ENCODE results near the gene MX1.

Gene MX1, protein sequence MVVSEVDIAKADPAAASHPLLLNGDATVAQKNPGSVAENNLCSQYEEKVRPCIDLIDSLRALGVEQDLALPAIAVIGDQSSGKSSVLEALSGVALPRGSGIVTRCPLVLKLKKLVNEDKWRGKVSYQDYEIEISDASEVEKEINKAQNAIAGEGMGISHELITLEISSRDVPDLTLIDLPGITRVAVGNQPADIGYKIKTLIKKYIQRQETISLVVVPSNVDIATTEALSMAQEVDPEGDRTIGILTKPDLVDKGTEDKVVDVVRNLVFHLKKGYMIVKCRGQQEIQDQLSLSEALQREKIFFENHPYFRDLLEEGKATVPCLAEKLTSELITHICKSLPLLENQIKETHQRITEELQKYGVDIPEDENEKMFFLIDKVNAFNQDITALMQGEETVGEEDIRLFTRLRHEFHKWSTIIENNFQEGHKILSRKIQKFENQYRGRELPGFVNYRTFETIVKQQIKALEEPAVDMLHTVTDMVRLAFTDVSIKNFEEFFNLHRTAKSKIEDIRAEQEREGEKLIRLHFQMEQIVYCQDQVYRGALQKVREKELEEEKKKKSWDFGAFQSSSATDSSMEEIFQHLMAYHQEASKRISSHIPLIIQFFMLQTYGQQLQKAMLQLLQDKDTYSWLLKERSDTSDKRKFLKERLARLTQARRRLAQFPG

DNA sequence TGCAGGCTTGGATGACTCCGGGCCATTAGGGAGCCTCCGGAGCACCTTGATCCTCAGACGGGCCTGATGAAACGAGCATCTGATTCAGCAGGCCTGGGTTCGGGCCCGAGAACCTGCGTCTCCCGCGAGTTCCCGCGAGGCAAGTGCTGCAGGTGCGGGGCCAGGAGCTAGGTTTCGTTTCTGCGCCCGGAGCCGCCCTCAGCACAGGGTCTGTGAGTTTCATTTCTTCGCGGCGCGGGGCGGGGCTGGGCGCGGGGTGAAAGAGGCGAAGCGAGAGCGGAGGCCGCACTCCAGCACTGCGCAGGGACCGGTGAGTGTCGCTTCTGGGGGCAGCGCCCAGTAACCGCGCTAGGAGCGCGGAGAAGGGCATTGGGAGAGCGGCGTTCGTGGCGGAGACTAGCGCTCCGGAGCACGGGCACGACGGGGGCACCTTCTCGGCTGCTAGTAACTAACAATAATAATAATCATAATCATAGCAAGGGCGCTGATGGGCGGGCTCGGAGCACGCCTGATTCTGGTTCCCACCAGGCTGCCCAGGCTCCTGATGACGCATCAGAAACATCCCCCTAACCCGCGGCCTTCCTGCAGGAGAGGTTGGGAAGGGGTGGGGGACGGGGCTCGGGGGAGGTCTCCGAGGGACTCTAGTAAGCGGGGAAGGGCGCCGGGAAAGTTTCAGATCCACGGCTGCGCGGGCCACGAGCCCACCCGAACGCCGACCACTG lies at the start of gene MX1:
Gene MX1 (plus strand): TSS at position 286 of the 722 bp plus-strand sequence. CDS start 5,832 bp downstream, outside the sequence.
- peak; percentile 84 for DNase-seq

DNA sequence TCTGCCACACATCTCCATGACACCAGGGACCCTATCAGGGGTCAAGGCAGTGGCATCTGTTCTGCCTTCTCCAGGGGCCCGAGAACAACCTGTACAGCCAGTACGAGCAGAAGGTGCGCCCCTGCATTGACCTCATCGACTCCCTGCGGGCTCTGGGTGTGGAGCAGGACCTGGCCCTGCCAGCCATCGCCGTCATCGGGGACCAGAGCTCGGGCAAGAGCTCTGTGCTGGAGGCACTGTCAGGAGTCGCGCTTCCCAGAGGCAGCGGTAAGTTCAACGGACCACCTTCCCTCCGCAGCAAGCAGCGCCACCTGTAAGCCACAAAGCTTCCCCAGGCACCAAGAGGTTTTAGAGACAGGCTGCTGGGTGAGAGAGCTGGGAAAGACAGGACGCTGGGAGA lies 48.3 kb upstream of the MX1 start:
- DNase-seq = no peak

DNA sequence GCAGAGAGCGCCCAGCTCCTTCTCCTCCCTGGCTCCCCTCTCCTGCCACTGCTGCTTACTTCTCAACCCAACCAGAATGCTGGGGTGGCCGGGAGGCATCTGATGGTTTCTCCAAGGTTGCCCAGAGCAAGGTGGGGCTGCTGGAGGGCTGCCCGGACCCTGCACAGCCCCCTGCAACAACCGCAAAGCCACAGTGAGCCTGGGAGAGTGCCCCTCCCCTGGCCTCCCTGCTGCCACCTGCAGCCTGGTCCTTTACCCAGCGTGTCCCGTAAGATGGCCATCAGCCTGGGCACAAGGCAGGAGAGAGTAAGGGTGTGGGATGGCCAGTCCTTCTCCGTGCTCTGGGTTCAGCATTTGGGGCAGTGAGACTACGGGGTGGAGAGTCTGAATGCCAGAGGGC lies 47.2 kb upstream of the MX1 start:
- DNase-seq = no peak

DNA sequence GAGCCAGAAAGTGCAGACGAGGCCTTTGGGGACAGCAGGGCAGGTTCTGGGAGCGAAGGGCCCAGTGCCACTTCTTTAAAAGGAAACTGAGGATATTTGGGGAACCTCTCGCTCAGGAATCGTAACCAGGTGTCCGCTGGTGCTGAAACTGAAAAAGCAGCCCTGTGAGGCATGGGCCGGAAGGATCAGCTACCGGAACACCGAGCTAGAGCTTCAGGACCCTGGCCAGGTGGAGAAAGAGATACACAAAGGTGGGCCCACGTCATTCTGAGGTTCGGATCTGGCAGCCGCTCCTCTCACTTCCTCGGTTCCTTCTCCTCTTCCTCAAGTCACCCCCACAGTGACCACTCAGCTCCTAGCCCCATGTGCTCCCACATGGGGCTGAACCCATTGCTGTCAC lies 46.1 kb upstream of the MX1 start:
- no peak for DNase-seq

DNA sequence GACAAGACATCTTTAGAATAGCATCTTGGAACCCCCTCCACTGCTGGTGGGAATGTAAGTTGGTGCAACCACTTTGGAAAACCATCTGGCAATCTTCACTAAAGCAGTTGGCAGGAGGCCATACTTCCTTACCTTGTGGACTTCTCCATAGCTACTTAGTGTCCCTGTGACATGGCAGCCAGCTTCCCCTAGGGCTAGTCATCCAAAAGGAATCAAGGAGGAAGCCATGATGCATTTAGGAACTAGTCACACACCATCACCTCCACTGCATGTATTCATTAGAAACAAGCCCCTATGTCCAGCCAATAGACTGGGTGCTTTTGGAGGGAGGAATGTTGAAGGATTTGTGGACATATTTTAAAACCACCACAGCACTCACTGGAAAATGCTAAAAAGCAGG lies 44.3 kb upstream of the MX1 start:
- no peak for DNase-seq

DNA sequence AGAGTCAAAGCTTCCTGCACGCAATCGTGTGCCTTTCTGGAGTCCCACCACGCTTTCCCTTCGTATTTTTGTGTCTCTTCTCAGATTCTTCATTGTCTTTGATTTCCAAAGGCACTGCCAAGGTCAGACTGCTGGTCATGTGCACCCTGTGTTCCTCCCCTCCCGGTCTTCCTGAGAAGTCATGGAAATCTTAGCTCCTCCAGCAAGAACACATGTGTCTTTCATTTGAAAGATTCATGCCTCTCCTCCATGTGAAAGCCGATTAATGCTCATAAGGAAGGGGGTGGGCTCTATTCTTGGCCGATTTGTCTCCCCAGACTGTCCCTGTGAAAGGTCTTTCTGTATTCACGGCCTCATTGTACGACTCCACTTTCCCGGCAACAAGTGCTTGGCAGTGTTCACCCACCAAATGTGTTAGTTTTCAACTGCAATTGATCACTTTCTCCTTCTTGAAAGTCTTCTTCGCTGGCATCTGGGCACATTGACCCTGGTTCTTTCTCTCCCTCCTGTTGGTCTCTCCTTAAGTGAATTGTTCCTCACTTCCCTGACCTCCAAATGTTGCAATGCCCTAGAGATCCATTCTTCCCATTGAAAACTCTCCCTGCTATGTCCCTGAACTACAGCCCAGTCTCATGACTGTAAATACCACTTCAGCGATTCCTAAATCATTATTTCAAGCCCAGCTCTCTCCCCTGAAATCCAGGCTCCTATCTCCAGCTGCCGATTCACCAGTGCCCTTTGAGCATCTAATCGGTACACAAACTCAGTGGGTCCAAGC lies 38.8 kb upstream of the MX1 start:
- no peak for DNase-seq

DNA sequence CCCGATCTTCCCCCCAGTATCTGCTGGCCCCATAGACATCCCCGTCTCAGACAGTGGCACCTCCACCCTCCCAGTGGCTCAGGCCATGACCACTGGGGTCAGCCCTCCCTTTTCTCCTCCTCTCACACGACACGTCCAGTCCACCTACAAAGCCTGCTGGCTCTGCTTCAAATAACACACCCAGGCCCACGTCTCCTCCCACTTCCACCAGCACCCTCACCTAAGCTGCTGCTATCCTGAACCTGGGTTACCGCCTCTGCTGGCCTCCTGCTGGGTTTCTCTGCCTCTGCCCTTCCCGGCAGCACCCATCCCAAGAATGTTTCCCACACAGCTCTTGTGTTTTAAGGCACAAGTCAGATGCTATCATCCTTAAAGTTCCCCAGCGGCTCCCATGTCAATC lies 38.2 kb upstream of the MX1 start:
- DNase-seq = no peak

DNA sequence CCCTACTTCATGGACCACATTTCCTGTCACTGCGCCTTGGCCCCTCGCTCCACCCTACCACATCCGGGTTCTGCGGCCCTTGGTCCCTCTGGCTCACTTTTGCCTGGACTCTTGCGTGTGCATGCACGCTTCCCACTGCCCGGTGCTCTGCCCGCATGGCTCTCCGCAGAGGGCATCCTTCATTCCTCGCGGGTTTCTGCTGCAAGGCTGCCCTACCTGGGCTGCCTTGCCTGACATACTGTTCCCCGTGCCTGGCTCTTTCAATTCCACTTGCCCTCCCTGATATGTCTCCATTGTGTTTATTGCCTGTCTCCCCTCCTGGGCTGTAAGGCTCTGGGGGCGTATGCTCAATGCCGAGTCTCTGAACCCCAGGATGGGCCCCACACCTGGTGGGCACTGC lies 37.8 kb upstream of the MX1 start:
- no peak for DNase-seq

DNA sequence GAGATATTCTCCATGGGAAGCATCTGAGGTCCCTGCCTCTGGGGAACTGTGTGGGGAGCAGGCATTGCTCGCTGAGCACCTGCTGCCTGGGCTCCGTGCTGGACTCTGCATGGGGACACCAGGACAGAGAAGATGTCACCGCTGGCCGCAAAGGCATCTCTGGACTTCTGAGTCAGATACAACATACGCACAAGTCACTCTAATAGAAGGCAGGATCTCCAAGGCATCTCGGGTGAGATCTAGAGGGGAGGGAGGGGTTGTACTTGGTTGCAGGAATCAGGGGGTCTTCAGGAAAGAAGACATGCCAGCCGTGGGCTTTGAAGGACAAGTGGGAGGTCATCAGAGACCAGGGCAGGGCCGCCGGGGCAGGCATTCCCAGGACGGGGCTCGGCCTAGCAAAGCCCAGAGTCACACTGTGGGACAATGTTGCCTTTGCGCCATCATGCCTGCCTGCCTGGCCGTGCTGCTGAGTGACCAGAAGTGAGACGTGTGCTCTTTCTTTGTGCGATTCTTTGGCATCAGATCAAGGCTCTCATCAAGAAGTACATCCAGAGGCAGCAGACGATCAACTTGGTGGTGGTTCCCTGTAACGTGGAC lies 35.9 kb upstream of the MX1 start:
- no peak for DNase-seq

DNA sequence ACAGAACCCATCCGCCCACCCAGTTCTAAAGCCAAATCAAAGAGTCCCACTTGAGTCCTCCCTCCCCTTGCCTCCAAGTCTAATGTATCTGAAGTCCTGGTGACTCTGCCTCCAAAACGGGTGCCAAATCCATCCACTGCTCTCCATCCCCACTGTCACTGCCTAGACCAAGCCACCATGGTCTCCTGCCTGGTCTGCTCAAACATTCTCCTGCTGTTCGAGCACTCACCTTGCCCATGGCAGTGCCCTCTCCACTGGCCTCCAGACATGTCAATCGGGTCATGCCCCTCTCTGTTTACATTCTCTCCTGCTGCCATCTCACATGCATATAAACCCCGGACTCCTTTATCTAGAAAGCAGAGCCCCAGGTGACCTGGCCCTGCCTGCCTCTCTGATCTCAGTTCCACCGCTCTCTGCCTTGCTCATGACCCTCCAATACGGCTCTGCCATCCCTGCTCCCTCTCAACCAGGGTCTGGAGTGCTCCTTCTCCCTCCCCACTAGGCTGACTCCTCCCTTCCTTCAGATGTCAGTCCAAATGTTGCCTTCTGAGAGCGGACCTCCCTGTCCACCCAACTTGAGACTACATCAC lies 32.1 kb upstream of the MX1 start:
- DNase-seq = no peak

DNA sequence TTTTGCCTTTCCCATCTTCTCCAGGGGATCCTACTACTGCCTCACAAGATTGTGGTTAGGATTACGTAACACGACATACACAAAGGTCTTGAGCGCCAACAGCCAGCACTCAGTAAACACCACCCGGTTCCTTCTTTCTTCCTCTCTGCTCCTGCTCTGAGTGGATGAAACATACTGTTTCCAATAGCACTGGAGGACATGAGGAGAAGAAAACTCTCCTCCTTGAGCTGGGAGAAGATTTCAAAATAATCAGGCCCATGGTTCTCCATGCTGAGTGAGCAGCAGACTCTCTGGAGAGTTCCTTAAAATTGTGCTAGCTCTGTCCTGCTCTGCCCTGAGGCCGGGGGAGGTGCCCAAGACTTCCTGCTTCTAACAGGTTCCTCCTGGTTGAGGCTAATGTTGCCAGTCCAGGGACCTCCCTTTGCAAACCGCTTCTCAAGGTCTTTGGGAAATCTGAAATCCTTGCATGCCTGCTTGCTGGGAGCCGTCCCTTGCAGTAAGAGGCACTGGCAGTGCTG lies 29.4 kb upstream of the MX1 start:
- DNase-seq = no peak

DNA sequence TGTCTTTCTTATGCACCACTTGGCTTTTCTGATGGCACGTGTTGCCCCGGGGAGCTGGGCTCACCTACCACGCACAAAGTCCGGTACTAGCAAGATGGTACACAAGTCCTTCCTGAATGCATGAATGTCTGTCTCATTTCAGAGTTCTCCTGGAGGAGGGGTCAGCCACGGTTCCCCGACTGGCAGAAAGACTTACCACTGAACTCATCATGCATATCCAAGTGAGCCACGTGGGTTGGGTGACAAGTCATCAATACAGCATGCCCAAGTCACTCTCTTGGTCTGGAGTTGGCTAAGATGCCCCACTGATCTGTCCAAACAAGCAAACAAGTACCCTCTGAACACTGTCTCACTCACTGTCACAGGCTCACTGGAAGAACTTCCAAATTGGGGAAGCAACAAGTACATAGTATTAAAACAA lies 28.6 kb upstream of the MX1 start:
- no peak for DNase-seq

DNA sequence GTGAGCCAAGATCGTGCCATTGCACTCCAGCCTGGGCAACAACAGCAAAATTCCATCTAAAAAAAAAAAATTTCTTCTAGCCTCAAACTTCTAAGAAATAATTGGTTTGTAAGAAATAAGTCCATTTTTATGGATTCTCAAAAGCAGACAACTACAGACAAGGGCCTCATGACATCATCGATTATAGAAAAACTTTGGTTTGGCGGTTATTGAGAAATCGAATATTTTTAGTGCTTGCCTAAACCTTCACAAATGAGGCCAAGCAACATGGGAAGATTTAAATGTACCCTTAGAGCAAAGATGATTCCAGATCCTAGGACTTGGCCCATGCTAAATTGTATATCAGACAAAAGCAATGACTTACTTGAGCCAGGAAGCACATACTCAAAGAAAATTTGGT lies 27.8 kb upstream of the MX1 start:
- DNase-seq = no peak

DNA sequence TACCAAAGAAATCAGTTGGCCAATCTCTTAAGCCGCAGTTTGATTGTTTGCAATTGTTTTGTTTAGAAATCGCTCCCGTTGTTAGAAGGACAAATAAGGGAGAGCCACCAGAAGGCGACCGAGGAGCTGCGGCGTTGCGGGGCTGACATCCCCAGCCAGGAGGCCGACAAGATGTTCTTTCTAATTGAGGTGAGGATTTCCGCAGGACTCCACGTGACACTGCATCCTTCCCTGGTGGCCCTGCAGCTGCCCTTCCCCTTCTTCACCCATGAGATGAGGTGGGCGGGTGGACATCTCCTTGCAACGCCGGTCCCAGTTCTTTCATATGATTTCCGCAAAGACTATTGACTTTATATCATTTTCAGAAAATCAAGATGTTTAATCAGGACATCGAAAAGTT lies 27.2 kb upstream of the MX1 start:
- DNase-seq = no peak

DNA sequence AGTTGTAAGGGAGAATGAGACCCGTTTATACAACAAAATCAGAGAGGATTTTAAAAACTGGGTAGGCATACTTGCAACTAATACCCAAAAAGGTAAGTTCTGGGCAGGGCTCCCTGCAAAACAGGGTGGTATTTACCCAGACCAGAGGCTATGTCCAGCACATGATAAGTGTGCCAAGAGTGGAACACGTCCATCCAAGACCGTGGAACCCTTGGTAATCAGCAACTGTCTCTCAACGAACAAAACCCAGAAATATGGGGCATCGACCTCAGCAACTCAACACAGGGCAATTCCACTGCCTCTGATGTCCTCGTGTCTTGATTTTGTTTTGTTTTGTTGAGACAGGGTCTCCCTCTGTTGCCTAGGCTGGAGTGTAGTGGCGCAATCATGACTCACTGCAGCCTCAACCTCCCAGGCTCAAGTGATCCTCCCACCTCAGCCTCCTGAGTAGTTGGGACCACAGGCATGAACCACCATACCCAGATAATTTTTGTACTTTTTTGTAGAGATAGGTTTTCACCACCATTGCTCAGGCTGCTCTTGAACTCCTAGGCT lies 26.7 kb upstream of the MX1 start:
- DNase-seq = no peak

DNA sequence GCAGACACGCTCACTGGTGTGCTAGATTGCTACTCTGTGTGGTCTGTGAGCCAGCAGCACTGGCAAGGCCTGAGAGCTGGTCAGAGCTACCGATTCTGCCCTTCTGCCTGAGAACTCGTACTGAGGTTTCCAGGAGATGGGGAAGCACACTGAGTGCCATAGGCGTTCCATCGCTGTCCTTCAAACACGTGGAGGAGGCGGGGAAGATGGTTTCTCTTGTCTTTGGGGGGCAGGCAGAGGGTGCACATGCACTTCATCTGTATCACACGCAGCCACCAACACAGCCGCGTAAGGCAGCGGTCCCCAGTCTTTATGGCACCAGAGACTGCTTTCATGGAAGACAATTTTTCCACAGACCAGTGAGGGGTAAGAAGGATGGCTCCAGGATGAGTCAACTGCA lies 23.8 kb upstream of the MX1 start:
- no peak for DNase-seq

DNA sequence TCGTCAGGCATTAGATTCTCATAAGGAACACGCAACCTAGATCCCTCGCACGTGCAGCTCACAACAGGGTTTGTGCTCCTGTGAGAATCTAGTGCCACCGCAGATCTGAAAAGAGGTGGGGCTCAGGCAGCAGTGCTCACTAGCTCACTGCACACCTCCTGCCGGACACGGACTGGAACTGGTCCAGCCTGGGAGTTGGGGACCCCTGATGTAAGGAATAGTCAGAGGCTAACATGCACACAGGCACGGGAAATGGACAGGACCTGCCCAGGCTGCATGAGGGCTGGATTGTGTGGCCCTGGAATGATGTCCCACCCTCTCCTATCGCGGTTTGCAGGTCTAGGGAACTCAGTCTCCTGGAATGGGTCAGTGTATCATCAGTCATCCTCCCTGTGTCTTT lies 23.2 kb upstream of the MX1 start:
- no peak for DNase-seq

DNA sequence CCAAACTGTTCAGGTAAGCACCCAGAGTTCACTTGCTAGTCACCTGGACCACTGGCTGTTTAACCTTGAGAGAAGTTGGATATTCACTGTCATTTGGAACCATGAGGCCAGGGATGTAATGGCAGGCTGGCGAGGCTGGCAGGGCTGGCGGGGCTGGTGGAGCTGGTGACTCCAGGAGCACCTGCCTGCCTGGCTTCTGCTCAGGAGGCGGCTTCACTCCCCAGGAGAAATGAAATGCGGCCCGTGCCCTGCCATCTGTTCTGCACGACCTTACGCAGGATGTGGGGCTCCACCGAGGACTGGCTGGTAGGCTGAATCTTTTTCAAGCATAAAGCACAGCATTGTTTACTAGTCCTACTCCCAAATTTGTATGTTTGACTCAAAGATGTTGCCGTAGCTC lies 22.7 kb upstream of the MX1 start:
- DNase-seq = no peak

DNA sequence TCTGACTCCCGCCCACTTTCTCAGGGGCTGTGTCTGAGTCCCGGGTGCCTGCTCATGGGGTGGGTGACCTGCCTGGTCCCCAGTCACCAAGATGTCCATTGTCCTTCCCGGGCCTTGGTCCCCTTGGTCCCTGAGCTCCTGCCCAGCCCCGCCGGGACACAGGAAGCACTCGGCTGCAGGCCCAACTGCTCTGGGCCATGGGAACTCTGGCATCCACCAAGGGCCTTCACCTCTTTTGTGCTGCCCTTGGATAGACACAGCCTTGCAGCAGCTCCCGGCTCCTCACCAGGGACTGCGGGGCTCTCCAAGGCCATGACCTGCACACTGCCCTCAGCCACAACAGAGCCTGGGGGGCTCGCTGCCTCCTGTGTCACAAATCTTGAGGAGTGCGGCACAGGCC lies 22.1 kb upstream of the MX1 start:
- no peak for DNase-seq

DNA sequence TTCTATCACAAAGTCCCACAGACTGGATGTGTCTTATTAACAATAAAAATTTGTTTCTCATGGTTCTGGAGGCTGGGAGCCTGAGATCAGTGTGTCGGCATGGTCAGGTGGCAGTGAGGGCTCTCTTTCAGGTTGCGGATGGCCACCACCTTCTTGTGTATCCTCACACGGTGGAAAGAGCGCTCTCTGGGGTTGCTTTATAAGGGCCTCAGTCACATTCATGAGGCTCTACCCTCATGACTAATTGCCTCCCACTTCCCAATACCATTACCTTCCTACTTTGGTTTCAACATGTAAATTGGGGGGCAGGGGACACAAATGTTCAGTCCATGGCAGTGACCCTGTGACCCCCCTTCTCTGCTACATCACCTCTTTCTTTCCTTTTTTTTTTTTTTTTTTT lies 20.7 kb upstream of the MX1 start:
- DNase-seq = no peak

DNA sequence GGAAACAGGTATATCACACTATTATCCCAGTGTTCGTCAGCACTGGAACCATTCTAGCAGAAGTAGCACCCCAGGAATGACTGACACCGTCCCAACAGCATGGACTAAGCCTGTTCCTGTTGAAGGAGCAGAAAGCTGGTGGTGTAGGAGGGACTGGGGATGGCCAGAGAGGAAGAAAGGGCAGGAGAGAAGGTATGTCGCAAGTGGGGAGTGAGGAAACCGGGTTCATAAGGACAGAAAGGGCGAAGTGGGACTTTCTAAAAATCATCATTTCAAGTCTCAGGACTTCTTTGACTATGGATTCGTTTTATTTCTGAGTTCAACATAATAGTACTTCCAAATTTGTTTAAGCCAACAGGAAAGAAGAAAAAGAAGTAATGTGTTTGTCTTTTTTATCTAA lies 19.7 kb upstream of the MX1 start:
- DNase-seq = no peak
